HL-60/S4 treated with retinoic acid at 250 ng/mL for 4 days and 3 days (cell line): ENCODE data around the gene C11orf42.

ENCODE experiments used
- in situ Hi-C: fragments of 300-500 bp; cut with MboI; formaldehyde crosslinking; loops from 2 replicates; pipeline ENCODE4 v1.7.0; 2022; ENCODE audit warnings: low sequenced_read_pairs

Gene C11orf42

GRCh38 chr11:6205366-6205765 lies at the start of gene C11orf42:
TSS of gene C11orf42 (plus strand) at chr11:6205557. CDS start at chr11:6205616, 59 bp downstream.
- in situ Hi-C loops: no loop called here

- in situ Hi-C loops: no loop called here
These were observed 48.6 kb upstream of the C11orf42 start for GRCh38 chr11:6156628-6157359.

- in situ Hi-C loops: no loop called here
These were observed 35.1 kb upstream of the C11orf42 start, which contains the start of gene OR52B2 for GRCh38 chr11:6170226-6170625. TSS of gene OR52B2 (minus strand) at chr11:6170326. CDS start at chr11:6170326, 0 bp downstream.

- in situ Hi-C loops: no loop called here
These were observed 29.9 kb upstream of the C11orf42 start for GRCh38 chr11:6175440-6175839.

- in situ Hi-C loops: no loop called here
These were observed 13.6 kb upstream of the C11orf42 start for GRCh38 chr11:6191742-6192141.

GRCh38 chr11:6194065-6194581 lies 11.2 kb upstream of the C11orf42 start:
- in situ Hi-C loops: no loop called here

- in situ Hi-C loops: no loop called here
These were observed 9.0 kb upstream of the C11orf42 start for GRCh38 chr11:6196396-6196795.

GRCh38 chr11:6197466-6198200 lies 7.7 kb upstream of the C11orf42 start:
- in situ Hi-C loops: no loop called here

- in situ Hi-C loops: no loop called here
These were observed 6.1 kb upstream of the C11orf42 start, which contains the start of gene OR52W1 for GRCh38 chr11:6199174-6199810. TSS of gene OR52W1 (plus strand) at chr11:6199224. CDS start at chr11:6199224, 0 bp downstream.

GRCh38 chr11:6200975-6201374 lies 4.4 kb upstream of the C11orf42 start:
- in situ Hi-C loops: no loop called here

GRCh38 chr11:6201481-6201880 lies 3.9 kb upstream of the C11orf42 start:
- in situ Hi-C loops: no loop called here

- in situ Hi-C loops: no loop called here
These were observed 3.3 kb upstream of the C11orf42 start for GRCh38 chr11:6202041-6202440.

- in situ Hi-C loops: no loop called here
These were observed 2.0 kb upstream of the C11orf42 start for GRCh38 chr11:6203327-6203726.

GRCh38 chr11:6204706-6205105 lies 651 bp upstream of the C11orf42 start:
- in situ Hi-C loops: no loop called here

GRCh38 chr11:6206456-6207180 lies 1.3 kb downstream of the C11orf42 start:
- in situ Hi-C loops: no loop called here

GRCh38 chr11:6209801-6210200 lies 4.4 kb downstream of the C11orf42 start:
- in situ Hi-C loops: no loop called here

- in situ Hi-C loops: no loop called here
These were observed 5.1 kb downstream of the C11orf42 start for GRCh38 chr11:6210274-6210955.

- in situ Hi-C loops: no loop called here
These were observed 9.2 kb downstream of the C11orf42 start for GRCh38 chr11:6214530-6214929.

GRCh38 chr11:6216501-6216900 lies 11.1 kb downstream of the C11orf42 start:
- in situ Hi-C loops: no loop called here

GRCh38 chr11:6217722-6218121 lies 12.4 kb downstream of the C11orf42 start:
- in situ Hi-C loops: no loop called here
